Fibroblast of mammary gland (primary cell): Measurements from ENCODE around the gene EGR1.

Source experiments
- DNase-seq: peaks from one replicate; pipeline ENCODE4 v3.0.0-alpha.2; 2010; ENCODE audit warnings: low read depth
- H3K4me3 ChIP-seq: 2 replicates; pipeline ENCODE4 v1.5.1; 2011; ENCODE audit warnings: low read depth, mild to moderate bottlenecking, low read length, moderate library complexity; ENCODE audit not compliant: control insufficient read depth
- TF ChIP-seq, protein P1 (sequence below): conservative IDR thresholded peaks from 2 replicates; pipeline ENCODE4 v1.5.1; 2011; ENCODE audit warnings: low read depth, low read length, inconsistent platforms; ENCODE audit not compliant: control insufficient read depth, insufficient read depth

Gene EGR1

DNA sequence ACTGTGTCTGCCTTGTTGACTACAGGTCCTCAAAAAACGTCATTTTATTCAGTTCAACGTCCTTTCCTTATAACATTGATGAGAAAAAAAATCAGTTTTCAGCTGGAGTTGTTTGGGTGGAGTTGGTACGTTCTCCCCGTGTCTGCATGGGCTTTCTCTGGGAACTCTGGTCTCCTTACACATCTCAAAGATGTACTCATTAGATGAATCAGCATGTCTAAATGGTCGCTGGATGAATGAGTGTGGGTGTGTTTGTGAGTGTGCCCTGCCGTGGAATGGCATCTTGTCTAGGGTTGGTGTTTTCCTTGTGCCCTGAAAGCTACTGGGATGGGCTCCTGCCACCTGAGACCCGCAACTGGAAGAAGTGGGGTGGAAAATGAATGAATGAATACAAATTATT lies 30.1 kb downstream of the EGR1 start:
- peak; percentile 49 for DNase-seq
- TF ChIP-seq, protein P1, sequence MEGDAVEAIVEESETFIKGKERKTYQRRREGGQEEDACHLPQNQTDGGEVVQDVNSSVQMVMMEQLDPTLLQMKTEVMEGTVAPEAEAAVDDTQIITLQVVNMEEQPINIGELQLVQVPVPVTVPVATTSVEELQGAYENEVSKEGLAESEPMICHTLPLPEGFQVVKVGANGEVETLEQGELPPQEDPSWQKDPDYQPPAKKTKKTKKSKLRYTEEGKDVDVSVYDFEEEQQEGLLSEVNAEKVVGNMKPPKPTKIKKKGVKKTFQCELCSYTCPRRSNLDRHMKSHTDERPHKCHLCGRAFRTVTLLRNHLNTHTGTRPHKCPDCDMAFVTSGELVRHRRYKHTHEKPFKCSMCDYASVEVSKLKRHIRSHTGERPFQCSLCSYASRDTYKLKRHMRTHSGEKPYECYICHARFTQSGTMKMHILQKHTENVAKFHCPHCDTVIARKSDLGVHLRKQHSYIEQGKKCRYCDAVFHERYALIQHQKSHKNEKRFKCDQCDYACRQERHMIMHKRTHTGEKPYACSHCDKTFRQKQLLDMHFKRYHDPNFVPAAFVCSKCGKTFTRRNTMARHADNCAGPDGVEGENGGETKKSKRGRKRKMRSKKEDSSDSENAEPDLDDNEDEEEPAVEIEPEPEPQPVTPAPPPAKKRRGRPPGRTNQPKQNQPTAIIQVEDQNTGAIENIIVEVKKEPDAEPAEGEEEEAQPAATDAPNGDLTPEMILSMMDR, result no peak
- no peak overlapping the region for H3K4me3 ChIP-seq

- no peak for DNase-seq
- no peak overlapping the region for H3K4me3 ChIP-seq
- TF ChIP-seq, protein P1, result no peak
Measured at GRCh38 chr5:138498376-138498775, 33.1 kb downstream of the EGR1 start.

DNA sequence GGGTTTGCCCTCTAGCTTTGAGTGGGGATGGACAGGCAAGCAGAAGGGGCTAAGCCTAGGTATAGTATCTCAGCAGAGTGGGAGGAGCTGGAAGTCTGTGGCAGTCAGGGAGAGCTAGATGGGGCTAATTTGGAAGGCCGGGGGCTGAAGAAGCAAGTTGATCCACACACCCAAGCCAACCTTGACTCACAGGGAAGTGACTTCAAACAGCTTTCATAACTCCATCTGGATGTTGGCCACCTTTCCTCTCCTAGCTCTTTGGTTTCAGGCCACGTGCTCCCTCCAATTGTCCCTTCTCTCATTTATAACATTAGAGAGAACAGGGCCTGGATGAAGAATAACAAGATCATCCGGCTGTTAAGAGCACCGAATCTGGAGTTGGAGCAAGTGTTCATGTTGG lies 36.8 kb downstream of the EGR1 start:
- DNase-seq, result peak; percentile 73
- H3K4me3 ChIP-seq, result no peak overlapping the region
- TF ChIP-seq, protein P1, result no peak

DNA sequence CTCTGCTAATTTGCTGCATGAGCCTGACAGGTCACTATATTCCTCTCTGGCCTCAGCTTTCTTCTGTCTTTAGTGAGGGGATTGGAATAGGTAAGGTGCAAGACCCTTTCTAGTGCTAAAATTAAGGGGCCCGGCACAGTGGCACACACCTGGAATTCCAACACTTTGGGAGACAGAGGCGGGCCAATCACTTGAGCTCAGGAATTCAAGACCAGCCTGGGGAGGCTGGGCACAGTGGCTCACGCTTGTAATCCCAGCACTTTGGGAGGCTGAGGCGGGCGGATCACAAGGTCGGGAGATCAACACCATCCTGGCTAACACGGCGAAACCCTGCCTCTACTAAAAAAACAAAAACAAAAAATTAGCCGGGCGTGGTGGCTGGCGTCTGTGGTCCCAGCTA lies 37.2 kb downstream of the EGR1 start:
- TF ChIP-seq, protein P1, result no peak
- H3K4me3 ChIP-seq, result no peak overlapping the region
- DNase-seq, result no peak

GRCh38 chr5:138503487-138504270 lies 38.4 kb downstream of the EGR1 start:
- TF ChIP-seq, protein P1, result peak; percentile 92
- DNase-seq, result peak; percentile 77
- H3K4me3 ChIP-seq, result no peak overlapping the region

- DNase-seq, result no peak
- TF ChIP-seq, protein P1, result no peak
- H3K4me3 ChIP-seq, result no peak overlapping the region
Measured at GRCh38 chr5:138504799-138505198, 39.5 kb downstream of the EGR1 start.
